HepG2 (cell line): Measurements from ENCODE around the gene TUBB. TPM values are rescaled to one million over a fixed set of nuclear protein-coding genes. Genes with fewer than 3 reads are reported as not detected.

ENCODE experiments used
- CBFB ChIP-seq: sonication (generic); formaldehyde crosslinking; IDR thresholded peaks from 2 replicates; pipeline ENCODE4 v1.4.0; 2020; ENCODE audit warnings: missing genetic modification reagents
- CREB1 ChIP-seq, 2 experiments: fragments of 450-650 bp in 1 of 2; IDR thresholded peaks; 2 replicates each; pipeline ENCODE4 v1.6.1; 2016 to 2017; ENCODE audit warnings: control low read depth in 1 of 2, mild to moderate bottlenecking in 1 of 2, missing compliant biosample characterization in 1 of 2, missing genetic modification characterization in 1 of 2
- ELF3 ChIP-seq: IDR thresholded peaks from 2 replicates; pipeline ENCODE4 v1.6.1; 2016; ENCODE audit warnings: missing genetic modification reagents, missing compliant biosample characterization
- KAT7 ChIP-seq: IDR thresholded peaks from 2 replicates; pipeline ENCODE4 v1.6.1; 2018; ENCODE audit warnings: borderline replicate concordance, missing compliant biosample characterization
- KDM5A ChIP-seq: fragments of 200-600 bp; sonication (generic); IDR thresholded peaks from 2 replicates; pipeline ENCODE4 v1.7.0; 2018; ENCODE audit warnings: antibody characterized with exemption, mild to moderate bottlenecking, low read length, borderline replicate concordance
- KLF11 ChIP-seq: IDR thresholded peaks from 2 replicates; pipeline ENCODE4 v1.6.1; 2016; ENCODE audit warnings: missing compliant biosample characterization
- MEF2D ChIP-seq: sonication (generic); formaldehyde crosslinking; IDR thresholded peaks from 2 replicates; pipeline ENCODE4 v1.5.1; 2020; ENCODE audit warnings: mild to moderate bottlenecking, missing genetic modification reagents
- MTF2 ChIP-seq: sonication (generic); formaldehyde crosslinking; IDR thresholded peaks from 2 replicates; pipeline ENCODE4 v1.5.0; 2020; ENCODE audit warnings: missing genetic modification reagents, borderline replicate concordance
- NFIC ChIP-seq: IDR thresholded peaks from 2 replicates; pipeline ENCODE4 v1.6.1; 2012; ENCODE audit warnings: mild to moderate bottlenecking, low read length, inconsistent platforms
- PATZ1 ChIP-seq: sonication (generic); formaldehyde crosslinking; IDR thresholded peaks from 2 replicates; pipeline ENCODE4 v1.4.0; 2020; ENCODE audit warnings: missing genetic modification reagents
- SNAPC2 ChIP-seq: sonication (generic); formaldehyde crosslinking; IDR thresholded peaks from 2 replicates; pipeline ENCODE4 v1.8.1; 2022; ENCODE audit warnings: mild to moderate bottlenecking, missing genetic modification reagents
- TCF7L2 ChIP-seq: IDR thresholded peaks from 2 replicates; pipeline ENCODE4 v1.6.1; 2011; ENCODE audit warnings: mild to moderate bottlenecking, low read depth, low read length, moderate library complexity
- ZBTB49 ChIP-seq: sonication (generic); formaldehyde crosslinking; IDR thresholded peaks from 2 replicates; pipeline ENCODE4 v1.4.0; 2020; ENCODE audit warnings: missing genetic modification reagents, borderline replicate concordance
- ZMAT3 ChIP-seq: sonication (generic); formaldehyde crosslinking; conservative IDR thresholded peaks from 2 replicates; pipeline ENCODE4 v1.7.0; 2021; ENCODE audit warnings: missing genetic modification reagents
- ZNF121 ChIP-seq: sonication (generic); formaldehyde crosslinking; IDR thresholded peaks from 2 replicates; pipeline ENCODE4 v1.5.0; 2020; ENCODE audit warnings: mild to moderate bottlenecking, missing genetic modification reagents
- ZNF224 ChIP-seq: sonication (generic); formaldehyde crosslinking; IDR thresholded peaks from 2 replicates; pipeline ENCODE4 v1.5.0; 2020; ENCODE audit warnings: mild to moderate bottlenecking, missing genetic modification reagents
- ZNF891 ChIP-seq: sonication (generic); formaldehyde crosslinking; IDR thresholded peaks from 2 replicates; pipeline ENCODE4 v1.5.0; 2020; ENCODE audit warnings: mild to moderate bottlenecking, missing genetic modification reagents
- ZSCAN30 ChIP-seq: sonication (generic); formaldehyde crosslinking; IDR thresholded peaks from 2 replicates; pipeline ENCODE4 v1.5.0; 2020; ENCODE audit warnings: mild to moderate bottlenecking, missing genetic modification reagents
- polyA plus RNA-seq, 8 experiments: library from polyadenylated mRNA; depleted of rRNA in 3 of 8; stranded (reverse) in 7 of 8; unstranded in 1 of 8; fragments of >200 nt; fragmentation: Illumina TruSeq in 4 of 8; extraction: Trizol in 4 of 8; gene quantifications; 2 replicates each; pipeline versions ENCODE4 v1.2.1 to v1.2.3, GENCODE V29; 2011 to 2016; ENCODE audit warnings: low read depth in 4 of 8, missing spikeins in 1 of 8, mixed read lengths in 1 of 8; ENCODE audit not compliant: insufficient read depth in 1 of 8
- total RNA-seq, 5 experiments: library from RNA; depleted of rRNA; stranded (reverse); fragments of >200 nt; fragmentation: Illumina TruSeq; extraction: Trizol; gene quantifications; 2 replicates each; pipeline ENCODE4 v1.2.3, GENCODE V29; 2016; ENCODE audit warnings: low read depth in 1 of 5
- TF ChIP-seq, protein P1 (sequence below): sonication (generic); formaldehyde crosslinking; IDR thresholded peaks from 2 replicates; pipeline ENCODE4 v1.5.0; 2020; ENCODE audit warnings: mild to moderate bottlenecking, missing genetic modification reagents
- TF ChIP-seq, protein P2 (sequence below): sonication (generic); formaldehyde crosslinking; IDR thresholded peaks from 2 replicates; pipeline ENCODE4 v1.9.0; 2022; ENCODE audit warnings: low read depth, missing genetic modification reagents

Gene TUBB
- total and polyA plus RNA-seq, 2 of the 13 experiments (the other 11 are each of a cell fraction or from before 2014, with no cell fraction given) = 911 to 1,163 TPM

- no peak for TF ChIP-seq ZNF224
- TF ChIP-seq NFIC = peak; percentile 42; the same call in 1 of the 2 replicates
- no peak; the same call in 1 of the 2 replicates for TF ChIP-seq KAT7 (CRISPR knock-in tag)
- TF ChIP-seq MEF2D (CRISPR knock-in tag) = peak; percentile 62; the same call in 1 of the 2 replicates
- TF ChIP-seq ZBTB49 (CRISPR knock-in tag) = 0 out of 2 replicates have a peak, but pooled peaks have one; percentile 7
- peak; percentile 62; the same call in 1 of the 2 replicates for TF ChIP-seq ZMAT3
- TF ChIP-seq CBFB (CRISPR knock-in tag) = no peak
- TF ChIP-seq KDM5A = no peak
- no peak for TF ChIP-seq KLF11 (CRISPR knock-in tag)
- TF ChIP-seq ELF3 (CRISPR knock-in tag) = peak; percentile 58; the same call in 1 of the 2 replicates
- TF ChIP-seq TCF7L2 = no peak
- TF ChIP-seq, protein P1, sequence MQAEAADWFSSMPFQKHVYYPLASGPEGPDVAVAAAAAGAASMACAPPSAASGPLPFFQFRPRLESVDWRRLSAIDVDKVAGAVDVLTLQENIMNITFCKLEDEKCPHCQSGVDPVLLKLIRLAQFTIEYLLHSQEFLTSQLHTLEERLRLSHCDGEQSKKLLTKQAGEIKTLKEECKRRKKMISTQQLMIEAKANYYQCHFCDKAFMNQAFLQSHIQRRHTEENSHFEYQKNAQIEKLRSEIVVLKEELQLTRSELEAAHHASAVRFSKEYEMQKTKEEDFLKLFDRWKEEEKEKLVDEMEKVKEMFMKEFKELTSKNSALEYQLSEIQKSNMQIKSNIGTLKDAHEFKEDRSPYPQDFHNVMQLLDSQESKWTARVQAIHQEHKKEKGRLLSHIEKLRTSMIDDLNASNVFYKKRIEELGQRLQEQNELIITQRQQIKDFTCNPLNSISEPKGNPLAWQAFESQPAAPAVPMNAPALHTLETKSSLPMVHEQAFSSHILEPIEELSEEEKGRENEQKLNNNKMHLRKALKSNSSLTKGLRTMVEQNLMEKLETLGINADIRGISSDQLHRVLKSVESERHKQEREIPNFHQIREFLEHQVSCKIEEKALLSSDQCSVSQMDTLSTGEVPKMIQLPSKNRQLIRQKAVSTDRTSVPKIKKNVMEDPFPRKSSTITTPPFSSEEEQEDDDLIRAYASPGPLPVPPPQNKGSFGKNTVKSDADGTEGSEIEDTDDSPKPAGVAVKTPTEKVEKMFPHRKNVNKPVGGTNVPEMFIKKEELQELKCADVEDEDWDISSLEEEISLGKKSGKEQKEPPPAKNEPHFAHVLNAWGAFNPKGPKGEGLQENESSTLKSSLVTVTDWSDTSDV (CRISPR knock-in tag) = no peak
- no peak for TF ChIP-seq MTF2 (CRISPR knock-in tag)
- peak; percentile 72 for TF ChIP-seq PATZ1 (CRISPR knock-in tag)
- TF ChIP-seq ZSCAN30 (CRISPR knock-in tag) = no peak
- TF ChIP-seq ZNF891 (CRISPR knock-in tag) = peak; percentile 67; the same call in 1 of the 2 replicates
- TF ChIP-seq, protein P2, sequence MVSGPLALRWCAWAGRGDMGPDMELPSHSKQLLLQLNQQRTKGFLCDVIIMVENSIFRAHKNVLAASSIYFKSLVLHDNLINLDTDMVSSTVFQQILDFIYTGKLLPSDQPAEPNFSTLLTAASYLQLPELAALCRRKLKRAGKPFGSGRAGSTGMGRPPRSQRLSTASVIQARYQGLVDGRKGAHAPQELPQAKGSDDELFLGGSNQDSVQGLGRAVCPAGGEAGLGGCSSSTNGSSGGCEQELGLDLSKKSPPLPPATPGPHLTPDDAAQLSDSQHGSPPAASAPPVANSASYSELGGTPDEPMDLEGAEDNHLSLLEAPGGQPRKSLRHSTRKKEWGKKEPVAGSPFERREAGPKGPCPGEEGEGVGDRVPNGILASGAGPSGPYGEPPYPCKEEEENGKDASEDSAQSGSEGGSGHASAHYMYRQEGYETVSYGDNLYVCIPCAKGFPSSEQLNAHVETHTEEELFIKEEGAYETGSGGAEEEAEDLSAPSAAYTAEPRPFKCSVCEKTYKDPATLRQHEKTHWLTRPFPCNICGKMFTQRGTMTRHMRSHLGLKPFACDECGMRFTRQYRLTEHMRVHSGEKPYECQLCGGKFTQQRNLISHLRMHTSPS (CRISPR knock-in tag) = peak; percentile 75
- TF ChIP-seq CREB1 (IDR thresholded peaks at IDR 0.05) = peak; percentile 42; the same call in 1 of the 2 replicates
- TF ChIP-seq CREB1 (CRISPR knock-in tag; IDR thresholded peaks at IDR 0.05) = no peak
- TF ChIP-seq ZNF121 (CRISPR knock-in tag) = peak; percentile 52; the same call in 1 of the 2 replicates
- TF ChIP-seq SNAPC2 (CRISPR knock-in tag) = 0 out of 2 replicates have a peak, but pooled peaks have one; percentile 9
These were observed 29.6 kb downstream of the TUBB start (continued) for GRCh38 chr6:30749554-30750378.
